Astrocyte (in vitro differentiated cells and primary cell): Measurements from ENCODE around the gene KRT7.

Experiments used
- CTCF ChIP-seq: IDR thresholded peaks from 2 replicates; pipeline ENCODE4 v1.5.1; 2011; ENCODE audit warnings: low read depth, mild to moderate bottlenecking, inconsistent platforms, low read length, moderate library complexity; ENCODE audit not compliant: insufficient read depth
- EZH2 ChIP-seq: IDR thresholded peaks from 2 replicates; pipeline ENCODE4 v1.6.1; 2012; ENCODE audit warnings: mild to moderate bottlenecking, low read length, inconsistent platforms; ENCODE audit not compliant: insufficient read depth

- TF ChIP-seq CTCF (no peak), EZH2 (no peak)
Measured at GRCh38 chr12:52253391-52254179, 20.5 kb downstream of the KRT7 start.
